HepG2 (cell line): ENCODE data around the gene TSGA10IP. TPM values are rescaled to one million over a fixed set of nuclear protein-coding genes. Genes with fewer than 3 reads are reported as not detected.

Source experiments
- CCDC6 ChIP-seq: sonication (generic); formaldehyde crosslinking; IDR thresholded peaks from 2 replicates; pipeline ENCODE4 v1.8.1; 2022; ENCODE audit warnings: mild to moderate bottlenecking, missing genetic modification reagents, moderate library complexity
- EEA1 ChIP-seq: sonication (generic); formaldehyde crosslinking; IDR thresholded peaks from 2 replicates; pipeline ENCODE4 v1.5.1; 2020; ENCODE audit warnings: mild to moderate bottlenecking, missing genetic modification reagents, borderline replicate concordance
- ELF4 ChIP-seq: sonication (generic); formaldehyde crosslinking; IDR thresholded peaks from 2 replicates; pipeline ENCODE4 v1.5.0; 2020; ENCODE audit warnings: missing genetic modification reagents, mild to moderate bottlenecking, moderate library complexity, borderline replicate concordance
- ISX ChIP-seq: sonication (generic); formaldehyde crosslinking; conservative IDR thresholded peaks from 2 replicates; pipeline ENCODE4 v1.5.0; 2020; ENCODE audit warnings: missing genetic modification reagents
- KDM1A ChIP-seq: IDR thresholded peaks from 2 replicates; pipeline ENCODE4 v1.6.1; 2016; ENCODE audit warnings: missing compliant biosample characterization
- MXD4 ChIP-seq: IDR thresholded peaks from 2 replicates; pipeline ENCODE4 v1.6.1; 2016; ENCODE audit warnings: mild to moderate bottlenecking, missing biosample characterization, missing genetic modification reagents
- NR2C2 ChIP-seq: sonication (generic); formaldehyde crosslinking; IDR thresholded peaks from 2 replicates; pipeline ENCODE4 v1.4.0; 2020; ENCODE audit warnings: missing genetic modification reagents, mild to moderate bottlenecking, moderate library complexity, borderline replicate concordance
- SMARCC2 ChIP-seq: fragments of 450-650 bp; IDR thresholded peaks from 2 replicates; pipeline ENCODE4 v1.6.1; 2017; ENCODE audit warnings: antibody characterized with exemption, mild to moderate bottlenecking
- SRY ChIP-seq: sonication (generic); formaldehyde crosslinking; IDR thresholded peaks from 2 replicates; pipeline ENCODE4 v1.8.0; 2022; ENCODE audit warnings: mild to moderate bottlenecking, missing genetic modification reagents
- TBP ChIP-seq: sonication (generic); formaldehyde crosslinking; IDR thresholded peaks from 2 replicates; pipeline ENCODE4 v1.5.0; 2020; ENCODE audit warnings: missing genetic modification reagents
- ZFP62 ChIP-seq: sonication (generic); formaldehyde crosslinking; IDR thresholded peaks from 2 replicates; pipeline ENCODE4 v1.4.0; 2020; ENCODE audit warnings: missing genetic modification reagents
- ZNF121 ChIP-seq: sonication (generic); formaldehyde crosslinking; IDR thresholded peaks from 2 replicates; pipeline ENCODE4 v1.5.0; 2020; ENCODE audit warnings: mild to moderate bottlenecking, missing genetic modification reagents
- ZNF225 ChIP-seq: sonication (generic); formaldehyde crosslinking; IDR thresholded peaks from 2 replicates; pipeline ENCODE4 v1.4.0; 2020; ENCODE audit warnings: mild to moderate bottlenecking, missing genetic modification reagents
- ZNF34 ChIP-seq: sonication (generic); formaldehyde crosslinking; IDR thresholded peaks from 2 replicates; pipeline ENCODE4 v1.4.0; 2020; ENCODE audit warnings: mild to moderate bottlenecking, missing genetic modification reagents, borderline replicate concordance
- ZNF501 ChIP-seq: sonication (generic); formaldehyde crosslinking; IDR thresholded peaks from 2 replicates; pipeline ENCODE4 v1.5.1; 2020; ENCODE audit warnings: mild to moderate bottlenecking, moderate library complexity, missing genetic modification reagents
- ZNF530 ChIP-seq: sonication (generic); formaldehyde crosslinking; IDR thresholded peaks from 2 replicates; pipeline ENCODE4 v1.5.0; 2020; ENCODE audit warnings: low read depth, mild to moderate bottlenecking, missing genetic modification reagents
- ZNF629 ChIP-seq: sonication (generic); formaldehyde crosslinking; conservative IDR thresholded peaks from 2 replicates; pipeline ENCODE4 v1.5.0; 2020; ENCODE audit warnings: missing genetic modification reagents
- ZNF746 ChIP-seq: sonication (generic); formaldehyde crosslinking; IDR thresholded peaks from 2 replicates; pipeline ENCODE4 v1.8.0; 2022; ENCODE audit warnings: mild to moderate bottlenecking, missing genetic modification reagents
- ZNF816 ChIP-seq: sonication (generic); formaldehyde crosslinking; IDR thresholded peaks from 2 replicates; pipeline ENCODE4 v1.8.0; 2022; ENCODE audit warnings: missing genetic modification reagents, mild to moderate bottlenecking, borderline replicate concordance
- polyA plus RNA-seq, 8 experiments: library from polyadenylated mRNA; depleted of rRNA in 3 of 8; stranded (reverse) in 7 of 8; unstranded in 1 of 8; fragments of >200 nt; fragmentation: Illumina TruSeq in 4 of 8; extraction: Trizol in 4 of 8; gene quantifications; 2 replicates each; pipeline versions ENCODE4 v1.2.1 to v1.2.3, GENCODE V29; 2011 to 2016; ENCODE audit warnings: low read depth in 4 of 8, missing spikeins in 1 of 8, mixed read lengths in 1 of 8; ENCODE audit not compliant: insufficient read depth in 1 of 8
- total RNA-seq, 5 experiments: library from RNA; depleted of rRNA; stranded (reverse); fragments of >200 nt; fragmentation: Illumina TruSeq; extraction: Trizol; gene quantifications; 2 replicates each; pipeline ENCODE4 v1.2.3, GENCODE V29; 2016; ENCODE audit warnings: low read depth in 1 of 5
- TF ChIP-seq, protein P1 (sequence below): sonication (generic); formaldehyde crosslinking; IDR thresholded peaks from 2 replicates; pipeline ENCODE4 v1.4.0; 2020; ENCODE audit warnings: mild to moderate bottlenecking, missing genetic modification reagents
- TF ChIP-seq, protein P2 (sequence below): sonication (generic); formaldehyde crosslinking; conservative IDR thresholded peaks from 2 replicates; pipeline ENCODE4 v1.4.0; 2020; ENCODE audit warnings: missing genetic modification reagents
- TF ChIP-seq, protein P3 (sequence below): IDR thresholded peaks from 2 replicates; pipeline ENCODE4 v1.6.1; 2012; ENCODE audit warnings: low read length, improper control_type of control experiment

The TSGA10IP gene
- total and polyA plus RNA-seq, 2 of the 13 experiments (the other 11 are each of a cell fraction or from before 2014, with no cell fraction given) = not detected

DNA sequence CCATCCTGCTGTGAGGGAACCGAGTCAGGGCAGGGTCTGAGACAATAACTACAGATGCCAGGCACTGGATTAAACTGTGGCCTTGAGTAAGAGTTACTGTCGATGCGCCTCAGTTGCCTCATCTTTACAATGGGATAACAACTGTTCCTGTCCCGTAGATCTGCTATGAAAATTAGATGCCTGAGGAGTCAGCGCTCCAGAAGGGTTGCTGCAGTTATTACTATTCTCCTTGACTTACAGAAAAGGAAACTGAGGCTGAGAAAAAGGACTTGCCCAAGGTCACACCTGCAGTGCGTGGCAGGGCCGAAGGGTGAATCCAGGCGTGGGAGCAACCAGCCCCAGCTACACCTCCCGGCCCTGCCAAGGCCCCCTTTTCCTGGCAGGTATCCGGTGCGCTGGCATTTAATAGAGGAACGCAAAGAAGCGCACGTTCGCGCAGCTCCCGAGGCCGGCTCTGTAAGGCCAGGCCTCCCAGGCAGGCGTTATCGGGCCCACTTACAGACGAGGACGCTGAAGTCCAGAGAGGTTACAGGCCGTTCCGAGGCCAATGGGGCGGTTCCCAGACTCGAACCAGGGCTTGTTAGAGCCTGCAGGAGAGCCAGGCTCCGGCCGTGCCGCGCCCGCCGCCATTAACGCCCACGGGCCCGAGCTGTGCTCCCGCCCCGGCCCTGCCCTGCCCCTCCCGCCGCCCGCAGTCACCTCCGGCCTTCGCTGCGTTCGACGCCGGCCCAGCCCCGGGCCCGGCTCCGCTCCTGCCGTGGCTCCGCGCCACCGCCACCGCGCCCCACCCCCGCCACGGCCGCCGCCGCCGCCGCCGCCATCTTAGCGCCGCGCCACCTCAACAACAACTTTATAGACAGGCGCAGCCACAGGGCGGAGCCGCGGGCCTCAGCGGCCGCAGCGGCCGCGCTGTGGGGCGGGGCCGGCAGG, 26.8 kb upstream of the TSGA10IP start, which contains the start of gene C11orf68 (continued):
- peak; percentile 47; the same call in 1 of the 2 replicates for TF ChIP-seq KDM1A
- no peak for TF ChIP-seq ZNF225 (CRISPR knock-in tag)
- TF ChIP-seq MXD4 = 0 out of 2 replicates have a peak, but pooled peaks have one; percentile 15
- TF ChIP-seq TBP (CRISPR knock-in tag) = no peak
- TF ChIP-seq ZNF629 = peak; percentile 97
- TF ChIP-seq CCDC6 (CRISPR knock-in tag) = 0 out of 2 replicates have a peak, but pooled peaks have one; percentile 34
- no peak for TF ChIP-seq ZNF530
- TF ChIP-seq ZNF816 (CRISPR knock-in tag) = peak; percentile 85
- no peak for TF ChIP-seq ZFP62 (CRISPR knock-in tag)
- 0 out of 2 replicates have a peak, but pooled peaks have one; percentile 27 for TF ChIP-seq ISX
- no peak for TF ChIP-seq NR2C2 (CRISPR knock-in tag)
- no peak for TF ChIP-seq SMARCC2
- TF ChIP-seq EEA1 = no peak
- peak; percentile 33; the same call in 1 of the 2 replicates for TF ChIP-seq SRY (CRISPR knock-in tag)
- TF ChIP-seq ZNF746 (CRISPR knock-in tag) = no peak
- TF ChIP-seq ZNF121 = no peak
- peak; percentile 42; the same call in 1 of the 2 replicates for TF ChIP-seq ZNF501 (CRISPR knock-in tag)
- TF ChIP-seq, protein P1, sequence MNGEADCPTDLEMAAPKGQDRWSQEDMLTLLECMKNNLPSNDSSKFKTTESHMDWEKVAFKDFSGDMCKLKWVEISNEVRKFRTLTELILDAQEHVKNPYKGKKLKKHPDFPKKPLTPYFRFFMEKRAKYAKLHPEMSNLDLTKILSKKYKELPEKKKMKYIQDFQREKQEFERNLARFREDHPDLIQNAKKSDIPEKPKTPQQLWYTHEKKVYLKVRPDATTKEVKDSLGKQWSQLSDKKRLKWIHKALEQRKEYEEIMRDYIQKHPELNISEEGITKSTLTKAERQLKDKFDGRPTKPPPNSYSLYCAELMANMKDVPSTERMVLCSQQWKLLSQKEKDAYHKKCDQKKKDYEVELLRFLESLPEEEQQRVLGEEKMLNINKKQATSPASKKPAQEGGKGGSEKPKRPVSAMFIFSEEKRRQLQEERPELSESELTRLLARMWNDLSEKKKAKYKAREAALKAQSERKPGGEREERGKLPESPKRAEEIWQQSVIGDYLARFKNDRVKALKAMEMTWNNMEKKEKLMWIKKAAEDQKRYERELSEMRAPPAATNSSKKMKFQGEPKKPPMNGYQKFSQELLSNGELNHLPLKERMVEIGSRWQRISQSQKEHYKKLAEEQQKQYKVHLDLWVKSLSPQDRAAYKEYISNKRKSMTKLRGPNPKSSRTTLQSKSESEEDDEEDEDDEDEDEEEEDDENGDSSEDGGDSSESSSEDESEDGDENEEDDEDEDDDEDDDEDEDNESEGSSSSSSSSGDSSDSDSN (CRISPR knock-in tag) = peak; percentile 14; the same call in 1 of the 2 replicates
- TF ChIP-seq, protein P2, sequence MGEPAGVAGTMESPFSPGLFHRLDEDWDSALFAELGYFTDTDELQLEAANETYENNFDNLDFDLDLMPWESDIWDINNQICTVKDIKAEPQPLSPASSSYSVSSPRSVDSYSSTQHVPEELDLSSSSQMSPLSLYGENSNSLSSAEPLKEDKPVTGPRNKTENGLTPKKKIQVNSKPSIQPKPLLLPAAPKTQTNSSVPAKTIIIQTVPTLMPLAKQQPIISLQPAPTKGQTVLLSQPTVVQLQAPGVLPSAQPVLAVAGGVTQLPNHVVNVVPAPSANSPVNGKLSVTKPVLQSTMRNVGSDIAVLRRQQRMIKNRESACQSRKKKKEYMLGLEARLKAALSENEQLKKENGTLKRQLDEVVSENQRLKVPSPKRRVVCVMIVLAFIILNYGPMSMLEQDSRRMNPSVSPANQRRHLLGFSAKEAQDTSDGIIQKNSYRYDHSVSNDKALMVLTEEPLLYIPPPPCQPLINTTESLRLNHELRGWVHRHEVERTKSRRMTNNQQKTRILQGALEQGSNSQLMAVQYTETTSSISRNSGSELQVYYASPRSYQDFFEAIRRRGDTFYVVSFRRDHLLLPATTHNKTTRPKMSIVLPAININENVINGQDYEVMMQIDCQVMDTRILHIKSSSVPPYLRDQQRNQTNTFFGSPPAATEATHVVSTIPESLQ (CRISPR knock-in tag) = no peak; the same call in 1 of the 2 replicates
- no peak for TF ChIP-seq ELF4 (CRISPR knock-in tag)
- 0 out of 2 replicates have a peak, but pooled peaks have one; percentile 8 for TF ChIP-seq ZNF34 (CRISPR knock-in tag)
- TF ChIP-seq, protein P3, sequence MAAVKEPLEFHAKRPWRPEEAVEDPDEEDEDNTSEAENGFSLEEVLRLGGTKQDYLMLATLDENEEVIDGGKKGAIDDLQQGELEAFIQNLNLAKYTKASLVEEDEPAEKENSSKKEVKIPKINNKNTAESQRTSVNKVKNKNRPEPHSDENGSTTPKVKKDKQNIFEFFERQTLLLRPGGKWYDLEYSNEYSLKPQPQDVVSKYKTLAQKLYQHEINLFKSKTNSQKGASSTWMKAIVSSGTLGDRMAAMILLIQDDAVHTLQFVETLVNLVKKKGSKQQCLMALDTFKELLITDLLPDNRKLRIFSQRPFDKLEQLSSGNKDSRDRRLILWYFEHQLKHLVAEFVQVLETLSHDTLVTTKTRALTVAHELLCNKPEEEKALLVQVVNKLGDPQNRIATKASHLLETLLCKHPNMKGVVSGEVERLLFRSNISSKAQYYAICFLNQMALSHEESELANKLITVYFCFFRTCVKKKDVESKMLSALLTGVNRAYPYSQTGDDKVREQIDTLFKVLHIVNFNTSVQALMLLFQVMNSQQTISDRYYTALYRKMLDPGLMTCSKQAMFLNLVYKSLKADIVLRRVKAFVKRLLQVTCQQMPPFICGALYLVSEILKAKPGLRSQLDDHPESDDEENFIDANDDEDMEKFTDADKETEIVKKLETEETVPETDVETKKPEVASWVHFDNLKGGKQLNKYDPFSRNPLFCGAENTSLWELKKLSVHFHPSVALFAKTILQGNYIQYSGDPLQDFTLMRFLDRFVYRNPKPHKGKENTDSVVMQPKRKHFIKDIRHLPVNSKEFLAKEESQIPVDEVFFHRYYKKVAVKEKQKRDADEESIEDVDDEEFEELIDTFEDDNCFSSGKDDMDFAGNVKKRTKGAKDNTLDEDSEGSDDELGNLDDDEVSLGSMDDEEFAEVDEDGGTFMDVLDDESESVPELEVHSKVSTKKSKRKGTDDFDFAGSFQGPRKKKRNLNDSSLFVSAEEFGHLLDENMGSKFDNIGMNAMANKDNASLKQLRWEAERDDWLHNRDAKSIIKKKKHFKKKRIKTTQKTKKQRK = no peak
